Heart right ventricle (tissue), 16 donors: Measurements from ENCODE around the gene SH3TC1. TPM values are rescaled to one million over a fixed set of nuclear protein-coding genes. Genes with fewer than 3 reads are reported as not detected.

ENCODE experiments used
- ATAC-seq, 8 donors: fragments of 200-7000 bp; cut with Tn5 transposase; one replicate each; pipeline ENCODE4 v1.9.1; 2020; ENCODE audit warnings: mild to moderate bottlenecking in 8 of 8, moderate library complexity in 8 of 8, moderate number of reproducible peaks in 1 of 8
- DNase-seq, 2 donors: peaks; one replicate each; pipeline ENCODE4 v3.0.0-alpha.2; 2020
- H3K27ac ChIP-seq, 10 donors: fragments of 200-600 bp; sonication (generic) in 2 of 10; one replicate each; pipeline versions ENCODE4 v1.5.0 to v1.8.0; 2020 to 2022; ENCODE audit warnings: mild to moderate bottlenecking in 3 of 10
- H3K27me3 ChIP-seq, 7 donors: fragments of 200-600 bp; one replicate each; pipeline ENCODE4 v1.8.0; 2021 to 2022; ENCODE audit warnings: mild to moderate bottlenecking in 2 of 7
- H3K36me3 ChIP-seq, 9 donors: fragments of 200-600 bp; sonication (generic) in 1 of 9; one replicate each; pipeline versions ENCODE4 v1.5.0 to v1.8.0; 2020 to 2022; ENCODE audit warnings: mild to moderate bottlenecking in 2 of 9
- H3K4me1 ChIP-seq, 9 donors: fragments of 200-600 bp; sonication (generic) in 1 of 9; one replicate each; pipeline versions ENCODE4 v1.5.0 to v1.8.0; 2020 to 2022; ENCODE audit warnings: mild to moderate bottlenecking in 4 of 9
- H3K4me3 ChIP-seq, 10 donors: fragments of 200-600 bp; sonication (generic) in 2 of 10; one replicate each; pipeline versions ENCODE4 v1.5.0 to v1.8.0; 2020 to 2022; ENCODE audit warnings: mild to moderate bottlenecking in 7 of 10, moderate library complexity in 2 of 10
- H3K9me3 ChIP-seq, 11 donors: fragments of 200-600 bp in 10 of 11; sonication (generic) in 2 of 11; one replicate each; pipeline versions ENCODE4 v1.5.0 to v1.8.0; 2013 to 2022; ENCODE audit warnings: mild to moderate bottlenecking in 2 of 11, control low read depth in 1 of 11, moderate library complexity in 1 of 11
- CTCF ChIP-seq, 9 donors: fragments of 200-600 bp; sonication (generic) in 2 of 9; IDR thresholded peaks; one replicate each; pipeline versions ENCODE4 v1.5.0 to v1.8.0; 2021 to 2022; ENCODE audit warnings: antibody characterized with exemption in 9 of 9, mild to moderate bottlenecking in 5 of 9, moderate library complexity in 1 of 9
- WGBS, 2 donors: extraction: QIAGEN DNeasy Blood & Tissue Kit; methylation state at CpG; one replicate each; pipeline ENCODE4 v1.1.7; 2013; ENCODE audit warnings: inconsistent platforms in 1 of 2; 5-methylcytosine and 5-hydroxymethylcytosine counted together
- intact Hi-C, 10 donors: fragments of 100-400 bp; cut with DNase I; formaldehyde crosslinking; loops; one replicate each; pipeline versions ENCODE4 v1.11.1 to v1.14.2; 2022
- polyA plus RNA-seq, 2 donors: library from polyadenylated mRNA; stranded (reverse); fragments of 200-250 nt; gene quantifications; one replicate each; pipeline ENCODE4 v1.2.3, GENCODE V29; 2013
- total RNA-seq, 10 donors: library from RNA; stranded (reverse); fragmentation: NEBNext Ultra II Directional in 3 of 10; extraction: Animal tissue kit (Norgen Biotek cat#: 25700) in 3 of 10; gene quantifications; one replicate each; pipeline versions ENCODE4 v1.2.1 to v1.2.4, GENCODE V29; 2021 to 2023
- donor health status: Arrhythmogenic right ventricular cardiomyopathy.
- donor health status: ischemic (EF 13 %, LVEDD 7.1; RV severe dilation, severe dysfunction).
- donor health status: healthy with polysubstance abuse.
- donor health status: DM: no; HTN: yes; CAD: no.
- donor health status: DM: no; HTN: no; CAD: no.
- donor health status: ischemic (EF 25% LVEDD 6.9; RV normal size, moderate dysfunction).
- donor health status: ischemic (EF 25% LVEDD 5.7; RV mildly dilated, moderate dysfunction).
- donor health status: healthy.
- donor health status: DM: yes; HTN: yes; CAD: no.
- donor health status: Ischemic cardiomyopathy.
- donor health status: ischemic (EF 35%, LVEDD 5.7; RV mildly dilated, moderate dysfunction).
- donor health status: nonischemic (EF 11% LVEDD 7.7; RV severe dilation, severe dysfunction).
- donor health status: DM: yes; HTN: yes; CAD: no.
- donor health status: PGD.
- donor health status: ischemic (EF 29% LVEDD 5.4; RV normal size, mild dysfunction).
- donor health status: nonischemic (EF 23%, LVEDD 6.1; RV moderate dilation, normal function).

The SH3TC1 gene
- total and polyA plus RNA-seq, 12 donors = 7.4 to 22.8 (median 11.2) TPM

- H3K27ac ChIP-seq = no peak overlapping the region
- peaks cover 1 to 6% (median 5%) of the 10 kb centered on the region in 9 donors for H3K4me1 ChIP-seq
- H3K36me3 ChIP-seq = peaks cover 0 to 87% (median 10%) of the 10 kb centered on the region in 9 donors
- WGBS, 2 donors = 94 to 97% methylated on average over 29 of the region's 29 CpGs
- no peak overlapping the region for H3K4me3 ChIP-seq
- H3K9me3 ChIP-seq = no peaks in the 10 kb centered on the region
- no peak for DNase-seq
- intact Hi-C loops = loop anchor here in 2 of 10 donors (5.0 to 10.0 kb wide), 2 partner anchors 60 to 63 kb away; no protein-coding TSS in a partner anchor
- TF ChIP-seq CTCF (IDR thresholded peaks at IDR 0.05) = no peak
- no peaks in the 10 kb centered on the region for H3K27me3 ChIP-seq
- ATAC-seq = no peak
Observed at GRCh38 chr4:8237256-8237989, 38.3 kb downstream of the SH3TC1 start.

DNA sequence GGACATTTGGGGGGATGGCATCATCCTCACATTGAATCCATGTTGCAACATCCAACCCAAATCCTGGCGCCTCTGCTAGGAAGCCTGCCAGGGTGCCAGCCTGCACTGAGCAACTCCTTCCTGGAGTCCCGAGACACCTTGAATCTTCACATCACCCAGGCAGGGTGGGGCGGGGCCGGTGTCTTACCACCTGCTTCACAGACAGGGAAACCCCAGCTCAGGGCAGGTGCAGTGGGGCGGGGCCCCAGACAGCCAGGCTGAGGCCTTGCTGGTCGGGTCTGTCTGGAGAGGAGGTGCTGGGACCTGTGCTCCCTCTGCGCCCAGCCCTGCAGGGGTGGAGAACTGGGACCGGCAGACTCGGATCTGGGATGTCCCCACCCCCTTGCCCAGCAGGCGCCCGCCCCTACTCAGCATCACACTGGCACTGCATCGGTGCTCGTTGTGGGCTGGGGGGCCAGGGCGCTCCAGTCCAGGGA, 39.0 kb downstream of the SH3TC1 start:
- no peak for DNase-seq
- 70 to 82% methylated on average over 14 of the region's 14 CpGs for WGBS, 2 donors

DNA sequence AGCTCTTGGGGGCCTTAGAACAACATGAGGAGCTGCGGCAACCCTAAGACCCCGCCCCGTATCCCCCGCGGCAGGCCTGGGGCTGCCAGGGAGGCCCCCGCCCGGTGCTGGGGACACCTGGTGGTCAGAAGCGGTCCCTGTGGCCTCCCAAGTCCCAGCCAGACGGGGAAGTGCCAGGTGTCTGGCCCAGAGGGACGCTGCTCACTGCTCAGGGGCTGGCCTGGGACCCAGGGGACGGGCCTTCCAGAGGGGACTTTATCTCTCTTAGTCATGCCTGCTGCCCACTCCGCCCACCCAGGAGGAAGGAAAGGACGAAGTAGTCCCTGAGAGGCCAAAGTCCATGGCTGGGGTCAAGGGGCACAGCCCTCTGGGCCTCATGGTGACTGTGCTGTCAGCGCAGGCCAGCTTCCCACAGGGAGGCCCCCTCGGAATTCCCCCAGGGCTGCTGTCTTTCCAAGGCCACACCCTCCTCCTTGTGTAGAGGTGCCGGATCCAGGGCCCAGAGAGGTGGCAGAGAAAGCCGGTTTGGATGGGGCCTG, 39.5 kb downstream of the SH3TC1 start:
- TF ChIP-seq CTCF (IDR thresholded peaks at IDR 0.05) = peak in 7 of 9 donors; percentile 24 to 47 (median 34)
- H3K27ac ChIP-seq = no peak overlapping the region
- DNase-seq (peak in 1 of 2 donors; percentile 18), ATAC-seq (no peak)
- intact Hi-C loops = loop anchor here in 3 of 10 donors (1.0 to 10.0 kb wide), 3 partner anchors 26 to 64 kb away; no protein-coding TSS in a partner anchor
- no peaks in the 10 kb centered on the region for H3K9me3 ChIP-seq
- WGBS, 2 donors = 63 to 68% methylated on average over 17 of the region's 17 CpGs
- H3K4me1 ChIP-seq = peaks cover 5 to 13% (median 10%) of the 10 kb centered on the region in 9 donors
- no peaks in the 10 kb centered on the region for H3K27me3 ChIP-seq
- no peak overlapping the region for H3K4me3 ChIP-seq
- peaks cover 0 to 75% (median 10%) of the 10 kb centered on the region in 9 donors for H3K36me3 ChIP-seq

More for the DNA sequence above, 39.0 kb downstream of the SH3TC1 start:
- H3K4me1 ChIP-seq = peaks cover 5 to 12% (median 10%) of the 10 kb centered on the region in 9 donors
- H3K9me3 ChIP-seq = no peaks in the 10 kb centered on the region
- intact Hi-C loops = loop anchor here in 3 of 10 donors (1.0 to 10.0 kb wide), 3 partner anchors 26 to 63 kb away; no protein-coding TSS in a partner anchor
- no peak for ATAC-seq
- no peaks in the 10 kb centered on the region for H3K27me3 ChIP-seq
- H3K27ac ChIP-seq = no peak overlapping the region
- H3K36me3 ChIP-seq = peaks cover 0 to 81% (median 10%) of the 10 kb centered on the region in 9 donors
- TF ChIP-seq CTCF (IDR thresholded peaks at IDR 0.05) = no peak
- no peak overlapping the region for H3K4me3 ChIP-seq

DNA sequence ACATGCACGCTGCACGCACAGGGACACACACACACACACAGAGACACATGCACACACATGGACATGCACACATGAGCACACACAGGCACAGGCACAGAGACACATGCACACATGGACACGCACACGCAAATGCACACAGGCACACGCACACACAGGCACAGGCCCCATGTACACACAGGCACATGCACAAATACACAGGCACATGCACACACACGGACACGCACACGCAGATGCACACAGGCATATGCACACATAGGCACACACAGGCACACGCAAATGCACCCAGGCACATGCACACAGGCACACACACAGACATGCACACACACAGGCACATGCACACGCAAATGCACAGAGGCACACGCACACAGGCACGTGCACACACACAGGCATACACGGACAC, 40.1 kb downstream of the SH3TC1 start:
- DNase-seq = no peak
- H3K27me3 ChIP-seq = no peaks in the 10 kb centered on the region
- no peak for TF ChIP-seq CTCF (IDR thresholded peaks at IDR 0.05)
- intact Hi-C loops = loop anchor here in 2 of 10 donors (5.0 to 10.0 kb wide), 2 partner anchors 62 to 64 kb away; no protein-coding TSS in a partner anchor
- 98% methylated on average over 13 of the region's 13 CpGs for WGBS, 2 donors
- no peak for ATAC-seq
- H3K4me3 ChIP-seq = no peak overlapping the region
- H3K27ac ChIP-seq = no peak overlapping the region
- H3K36me3 ChIP-seq = peaks cover 0 to 69% (median 10%) of the 10 kb centered on the region in 9 donors
- H3K9me3 ChIP-seq = no peaks in the 10 kb centered on the region
- H3K4me1 ChIP-seq = peaks cover 5 to 13% (median 10%) of the 10 kb centered on the region in 9 donors
